GM18520 (cell line): ENCODE results near the gene MRPS6.

Experiments
- ATAC-seq: cut with Tn5 transposase; IDR thresholded peaks from one replicate; pipeline ENCODE4 v1.9.1; 2021; ENCODE audit not compliant: unreplicated experiment

MRPS6 gene

DNA sequence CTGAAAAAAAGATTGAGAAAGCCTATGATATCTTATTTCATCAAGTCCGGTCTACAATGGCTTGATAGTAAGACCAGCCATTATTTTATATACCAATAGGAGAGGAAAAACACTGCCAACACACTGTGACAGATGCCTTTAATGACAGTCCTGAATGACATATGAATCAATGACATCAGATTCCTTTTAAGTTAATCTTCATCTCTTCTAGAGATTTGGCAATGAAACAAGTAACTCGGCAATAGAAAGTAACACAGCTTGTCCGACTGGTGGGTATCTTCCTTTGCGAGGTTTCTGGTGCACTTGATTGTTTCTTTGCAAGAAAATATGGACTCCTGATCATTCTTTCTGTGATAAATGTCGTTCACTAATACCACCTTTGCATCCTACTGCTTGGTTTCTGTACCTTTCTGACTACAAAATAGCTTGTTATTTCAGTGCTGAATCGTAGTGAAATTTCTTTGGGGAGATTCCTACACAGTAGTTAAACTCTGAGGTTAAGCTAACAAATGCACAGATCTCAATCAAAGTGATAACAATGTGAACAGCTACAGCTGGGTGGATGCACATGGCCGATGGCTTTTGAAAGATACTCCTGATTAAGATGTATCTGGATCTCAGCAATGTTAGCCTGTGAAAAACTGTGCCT, 104.7 kb downstream of the MRPS6 start:
- ATAC-seq, result no peak

DNA sequence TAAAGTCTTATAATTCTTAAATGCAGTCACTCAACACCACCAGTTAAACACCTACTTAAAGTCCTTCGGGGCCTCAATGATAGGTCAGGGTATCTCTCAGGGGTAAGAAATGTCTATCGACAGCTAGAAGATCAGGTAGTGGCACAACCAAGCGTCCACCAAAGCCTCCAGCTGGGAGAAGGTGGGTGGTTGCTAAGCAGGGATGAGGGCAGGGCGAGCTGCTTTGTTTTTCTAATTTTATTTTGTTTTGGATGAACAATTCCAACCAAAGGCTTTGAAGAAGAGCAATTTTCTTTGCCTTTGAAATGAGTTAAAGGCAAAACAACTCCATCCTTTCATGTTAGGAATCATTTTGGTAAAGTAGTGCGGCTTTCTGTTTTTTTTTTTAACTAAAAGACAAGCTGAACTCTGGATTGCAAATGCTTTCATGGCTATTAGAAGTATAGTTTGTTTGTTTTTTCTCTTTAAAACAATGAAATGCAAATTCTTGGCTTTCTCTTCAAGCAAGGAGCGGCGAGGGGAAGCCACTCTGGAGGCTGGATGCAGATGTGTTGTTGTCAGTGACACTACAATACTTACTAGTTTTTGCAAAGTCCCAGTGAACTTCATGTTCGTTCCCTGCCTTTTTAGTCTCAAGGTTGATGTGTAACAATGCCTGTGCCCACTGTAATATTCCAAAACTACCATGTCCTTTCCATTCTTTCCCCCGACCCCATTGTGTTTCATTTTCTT, 106.0 kb downstream of the MRPS6 start:
- ATAC-seq, result no peak

DNA sequence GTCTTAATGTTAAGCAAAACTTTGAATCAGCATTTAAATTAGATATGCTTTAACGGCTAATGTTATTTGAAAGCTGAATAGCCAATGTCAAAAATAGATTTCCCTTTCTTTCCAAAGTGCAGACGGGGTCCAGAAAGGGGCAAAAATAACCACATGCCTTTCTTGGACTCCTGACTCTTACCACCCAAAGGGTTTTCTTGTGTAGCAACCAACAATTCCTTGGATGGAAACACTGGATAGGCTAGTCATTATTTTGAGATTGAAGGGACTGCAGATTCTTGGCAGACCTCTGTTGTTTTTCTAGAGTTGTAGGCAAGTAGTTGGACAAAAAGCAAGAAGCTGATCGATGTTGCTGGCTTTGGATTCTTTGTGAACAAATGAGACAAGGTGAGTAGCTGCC, 107.0 kb downstream of the MRPS6 start:
- ATAC-seq, result no peak

DNA sequence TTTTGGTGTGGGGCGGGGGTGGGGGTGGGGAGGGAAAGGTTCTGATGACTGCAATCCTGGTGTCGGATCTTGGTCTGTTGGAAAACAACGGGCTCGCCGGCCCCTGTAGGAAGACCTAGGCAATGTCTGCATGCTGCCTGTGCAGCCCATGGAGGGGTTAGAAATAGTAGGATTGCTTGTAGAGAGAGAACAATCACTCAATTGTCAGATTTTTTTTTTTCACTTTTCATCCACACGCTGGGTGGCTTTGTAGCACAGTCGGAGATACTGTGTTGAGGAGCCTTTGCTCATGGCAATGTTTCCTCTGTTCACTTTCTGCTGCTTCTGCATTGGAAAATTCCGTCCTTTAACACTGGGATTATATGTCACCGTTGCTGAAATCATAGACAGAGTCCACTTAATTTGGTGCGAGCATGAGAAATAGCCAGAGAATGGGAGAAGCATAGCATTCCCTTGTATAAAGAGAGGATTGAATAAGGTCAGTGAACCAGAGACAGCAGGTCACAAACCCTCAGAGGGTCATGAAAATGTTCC, 107.5 kb downstream of the MRPS6 start:
- no peak for ATAC-seq

DNA sequence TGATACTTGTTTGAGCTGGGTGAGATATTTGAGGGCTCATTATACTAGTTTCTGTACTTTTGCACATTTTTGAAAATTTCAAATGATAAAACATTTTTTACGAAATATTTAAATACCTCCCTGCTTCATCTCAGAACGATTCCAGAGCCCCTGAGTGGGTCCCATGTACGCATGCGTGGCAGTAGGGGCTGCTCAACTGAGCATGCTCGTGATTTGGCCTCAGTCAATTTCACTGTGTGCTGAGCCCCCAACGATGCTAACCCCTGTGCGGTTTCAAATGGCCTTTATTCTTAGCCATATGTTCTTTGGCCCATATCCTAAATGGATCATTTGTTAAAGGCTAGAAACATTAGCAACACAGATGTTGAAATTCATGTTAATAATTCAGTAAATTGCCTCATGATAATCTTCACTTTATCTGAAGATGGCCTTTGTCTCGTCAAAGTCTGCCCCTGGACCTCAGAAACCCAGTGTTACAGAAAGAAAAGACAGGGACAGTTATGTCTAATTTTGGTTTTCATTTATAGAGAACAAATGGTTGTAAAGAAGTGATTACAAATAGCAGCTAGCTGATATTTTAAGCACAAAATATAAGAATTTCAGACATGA, 108.2 kb downstream of the MRPS6 start:
- ATAC-seq, result no peak

DNA sequence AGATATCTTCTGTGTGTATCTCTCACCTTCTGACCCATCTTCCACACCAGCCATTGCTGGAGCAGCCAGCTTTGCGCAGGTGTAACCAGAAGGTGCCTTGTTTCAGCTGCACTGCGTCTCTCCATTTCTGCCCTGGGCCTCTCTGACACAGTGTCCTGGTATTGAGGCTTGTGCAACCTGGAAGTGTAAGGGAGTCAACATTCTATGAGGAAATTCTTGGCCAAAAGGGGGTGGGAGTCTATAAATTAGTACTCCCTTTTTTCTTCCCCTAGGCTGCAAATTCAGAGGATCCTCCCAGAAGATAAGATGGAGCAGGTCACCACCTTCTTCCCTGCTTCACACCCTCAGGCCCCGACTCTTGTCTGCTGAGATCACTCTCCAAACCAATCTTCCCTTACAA, 109.1 kb downstream of the MRPS6 start:
- ATAC-seq, result no peak

DNA sequence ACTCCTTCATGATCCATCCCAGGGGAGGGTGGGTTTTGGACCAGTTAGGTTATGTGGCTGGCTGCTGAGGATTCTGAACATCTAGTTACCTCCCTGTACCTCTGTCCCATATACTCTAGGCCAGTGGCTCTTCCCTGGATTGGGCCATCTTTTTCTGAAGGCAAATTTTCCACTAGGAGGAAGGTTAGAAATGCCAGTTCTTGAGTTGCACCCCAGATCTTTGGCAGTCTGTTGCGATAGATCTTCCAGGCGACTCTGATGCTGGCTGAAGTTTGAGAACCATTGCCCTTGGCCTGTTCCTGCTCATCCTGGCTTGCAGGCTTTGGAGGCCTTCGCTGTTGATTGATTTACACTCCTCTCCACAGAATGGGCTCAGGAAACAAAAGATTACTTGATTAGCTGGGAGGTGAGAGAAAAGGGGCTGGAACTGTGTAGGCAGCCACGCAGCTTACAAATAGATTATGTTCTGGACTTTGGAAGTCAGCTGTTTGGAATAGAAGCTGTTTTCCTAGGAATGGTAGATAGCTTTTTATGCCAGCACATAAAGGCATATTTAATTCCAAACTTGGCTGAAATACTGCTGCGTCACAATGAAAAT, 110.1 kb downstream of the MRPS6 start:
- ATAC-seq, result no peak

DNA sequence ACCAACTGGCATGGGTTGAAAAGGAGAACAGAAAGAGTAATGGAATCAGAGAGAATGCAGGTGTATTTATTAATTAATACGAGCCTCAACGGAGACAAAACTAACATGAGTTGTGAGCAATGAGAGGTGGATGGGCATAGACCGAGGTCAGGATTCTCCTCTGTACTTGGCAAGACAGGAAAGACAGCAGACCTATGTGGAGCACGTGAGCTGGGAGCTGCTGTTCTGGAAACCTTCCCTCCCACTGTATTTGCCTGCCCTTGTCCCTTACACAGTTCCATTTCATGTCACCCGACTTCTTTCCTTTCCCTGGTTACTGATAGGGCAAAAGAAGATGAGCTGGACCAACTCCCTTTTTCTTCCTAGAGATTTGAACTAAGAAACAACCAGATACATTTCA, 110.9 kb downstream of the MRPS6 start:
- ATAC-seq, result no peak

DNA sequence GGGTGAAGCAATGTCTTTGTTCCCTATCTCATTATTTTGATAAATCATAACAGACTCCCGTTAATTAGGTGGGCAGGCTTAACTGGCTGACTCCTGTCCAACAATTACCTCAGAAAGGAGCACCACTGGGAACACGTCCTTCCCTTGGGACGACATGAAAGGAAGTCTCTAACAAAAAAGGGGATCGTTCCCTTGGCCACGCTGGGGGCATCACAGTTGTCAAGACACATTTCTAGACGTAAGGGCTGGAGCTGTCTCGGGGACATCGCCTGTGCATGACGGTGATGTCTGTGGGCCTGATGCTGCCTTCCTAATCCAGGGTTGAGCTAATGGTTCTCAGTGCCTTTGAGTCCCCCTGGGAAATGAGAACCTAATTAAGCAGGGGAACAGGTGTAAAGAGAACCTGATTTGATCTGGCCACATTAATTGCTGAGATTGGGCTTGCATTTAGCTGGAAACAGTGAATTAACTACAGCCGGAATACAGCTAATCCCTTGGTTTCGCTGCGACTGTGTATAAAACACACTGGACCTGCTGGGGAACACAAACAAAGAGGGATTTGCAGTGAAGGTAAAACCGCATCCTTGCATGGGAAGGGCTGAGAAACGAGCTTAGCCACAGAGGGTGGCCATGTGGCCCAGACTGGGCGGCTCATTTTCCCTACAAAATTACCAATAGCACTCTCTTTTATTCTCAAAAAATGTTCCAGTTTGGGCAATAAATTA, 111.8 kb downstream of the MRPS6 start:
- no peak for ATAC-seq

DNA sequence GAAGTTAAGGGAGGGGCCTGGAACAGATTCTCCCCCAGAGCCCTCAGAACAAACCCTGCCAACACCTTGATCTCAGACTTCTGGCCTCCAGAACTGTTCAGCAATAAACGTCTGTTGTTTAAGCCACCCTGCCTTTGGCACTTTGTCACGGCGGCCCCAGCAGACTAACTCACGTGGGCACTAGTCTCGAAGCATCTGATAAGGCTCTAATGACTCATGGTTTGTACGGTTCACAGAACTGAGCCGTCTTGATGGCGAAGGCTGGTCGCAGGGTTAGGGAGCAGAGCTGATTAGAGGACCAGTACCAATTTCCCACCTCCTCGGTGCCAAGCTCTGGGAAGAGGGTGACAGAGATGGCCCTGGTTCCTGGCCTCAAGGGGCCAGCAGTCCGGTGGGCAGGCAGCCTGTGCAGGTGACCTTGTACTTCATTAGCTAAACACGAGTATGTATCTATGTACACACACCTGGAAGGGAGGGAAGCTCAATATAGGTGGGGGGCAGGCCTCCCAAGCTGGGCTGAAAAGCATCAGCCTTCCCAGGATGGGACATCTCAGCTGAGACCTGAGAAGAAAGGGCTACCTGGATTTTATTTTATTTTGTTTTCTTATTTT, 112.8 kb downstream of the MRPS6 start:
- no peak for ATAC-seq

DNA sequence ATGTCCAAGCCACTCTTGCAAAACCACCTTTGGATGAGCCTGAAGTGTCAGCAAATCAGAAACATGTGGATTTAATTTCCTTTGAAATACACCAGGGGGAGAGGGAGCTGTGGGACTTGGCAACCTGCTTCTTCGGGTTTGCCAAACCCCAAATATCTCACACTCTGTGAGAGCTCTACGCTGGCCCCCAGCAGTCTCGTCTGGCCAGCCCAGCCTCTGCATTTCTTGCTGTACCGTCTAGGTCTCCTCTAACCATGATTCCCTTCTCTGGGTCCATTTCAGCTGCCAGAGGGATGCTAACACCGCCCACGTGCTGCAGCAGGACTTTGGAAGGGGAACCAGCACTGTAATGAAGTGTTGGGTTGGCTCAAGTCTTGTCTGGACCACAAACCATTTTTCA, 114.6 kb downstream of the MRPS6 start:
- ATAC-seq, result no peak

DNA sequence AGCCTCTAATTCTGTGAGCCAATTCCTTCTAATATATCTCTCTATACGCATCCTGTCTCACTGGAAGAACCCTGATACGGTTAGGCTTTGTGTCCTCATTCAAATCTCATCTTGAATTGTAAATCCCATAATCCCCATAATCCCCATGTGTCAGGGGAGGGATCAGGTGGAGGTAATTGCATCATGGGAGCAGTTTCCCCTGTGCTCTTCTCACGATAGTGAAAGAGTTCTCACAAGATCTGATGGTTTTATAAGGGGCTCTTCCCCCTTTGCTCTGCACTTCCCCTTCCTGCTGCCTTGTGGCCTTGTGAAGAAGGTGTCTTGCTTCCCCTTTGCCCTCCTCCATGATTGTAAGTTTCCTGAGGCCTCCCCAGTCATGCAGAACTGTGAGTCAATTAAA, 116.1 kb downstream of the MRPS6 start:
- no peak for ATAC-seq

DNA sequence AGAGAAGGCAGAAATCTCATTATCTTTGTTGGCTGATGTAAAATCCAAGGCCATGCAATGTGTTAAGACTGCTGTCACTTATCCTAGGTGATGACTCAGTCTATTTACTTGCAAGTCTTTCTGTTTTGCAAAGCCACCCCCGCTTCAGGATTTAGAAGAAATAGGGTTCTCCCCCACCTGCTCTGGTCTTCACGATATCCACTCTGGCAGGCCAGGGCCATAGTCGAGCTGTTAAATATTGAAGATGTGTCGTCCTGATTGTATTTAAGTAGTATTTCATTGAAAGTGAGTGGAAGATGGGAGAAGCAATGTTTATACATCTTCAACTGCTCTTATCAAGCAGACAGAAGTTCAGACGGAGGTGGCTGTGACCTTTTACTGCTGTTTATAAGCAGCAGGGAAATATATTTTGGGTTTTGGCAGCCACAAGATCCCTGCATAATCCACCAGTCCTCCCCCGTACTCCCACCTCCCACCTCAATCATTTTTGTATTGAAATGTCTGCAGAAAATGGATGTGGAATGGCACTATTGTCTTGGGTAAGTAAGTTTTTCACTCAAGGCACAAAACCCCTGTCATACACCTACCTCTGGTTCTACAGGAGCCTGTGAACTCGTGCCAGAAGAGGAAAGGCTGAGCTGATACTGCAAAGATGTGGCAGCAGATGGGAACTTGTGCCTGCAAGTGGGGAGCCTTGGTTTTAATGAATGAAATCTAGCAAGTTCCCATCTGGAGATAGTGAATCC, 117.4 kb downstream of the MRPS6 start:
- no peak for ATAC-seq

DNA sequence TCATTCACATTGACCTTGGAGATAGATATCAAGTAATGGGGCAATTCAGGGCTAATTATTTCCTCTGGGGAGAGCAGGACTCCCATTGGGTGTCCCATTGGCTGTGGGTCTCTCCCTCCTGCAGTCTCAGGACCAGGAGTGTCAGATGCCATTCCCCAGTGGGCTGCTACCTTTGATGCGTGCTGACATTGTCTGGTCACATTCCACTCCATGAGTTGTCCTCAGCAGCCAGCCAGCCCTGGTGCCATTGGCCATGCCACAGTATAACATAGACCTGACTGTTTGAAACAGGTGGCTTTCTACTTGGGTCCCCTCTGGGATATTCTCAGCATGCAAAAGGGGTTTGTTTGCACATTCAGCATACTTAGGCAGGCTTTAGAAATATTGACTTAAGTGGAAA, 118.5 kb downstream of the MRPS6 start:
- no peak for ATAC-seq
